Parathyroid adenoma (tissue), 2 donors: ENCODE data around the gene CAND2.
"Not testable (repeated sequence)": the region's sequence is repeated elsewhere in the genome, so short reads cannot be mapped to it uniquely, and the experiment has no call there.

Experiments
- H2AFZ ChIP-seq: fragments of 300-600 bp; sonication (generic); one replicate; pipeline ENCODE4 v1.7.0; 2017; ENCODE audit warnings: antibody characterized with exemption, mild to moderate bottlenecking
- H3K27ac ChIP-seq: fragments of 300-600 bp; sonication (generic); one replicate; pipeline ENCODE4 v1.7.0; 2017
- H3K27me3 ChIP-seq: fragments of 300-600 bp; sonication (generic); one replicate; pipeline ENCODE4 v1.7.0; 2017; ENCODE audit warnings: low read length; ENCODE audit not compliant: control insufficient read depth, insufficient read depth
- H3K36me3 ChIP-seq: fragments of 300-600 bp; sonication (generic); one replicate; pipeline ENCODE4 v1.7.0; 2017; ENCODE audit warnings: low read length; ENCODE audit not compliant: control insufficient read depth, insufficient read depth
- H3K4me1 ChIP-seq: fragments of 300-600 bp; sonication (generic); one replicate; pipeline ENCODE4 v1.7.0; 2017; ENCODE audit warnings: control low read depth
- H3K4me2 ChIP-seq: fragments of 300-600 bp; sonication (generic); one replicate; pipeline ENCODE4 v1.7.0; 2017; ENCODE audit warnings: low read length
- H3K4me3 ChIP-seq: fragments of 300-600 bp; sonication (generic); one replicate; pipeline ENCODE4 v1.7.0; 2017; ENCODE audit warnings: low read depth, low read length
- H3K79me2 ChIP-seq: fragments of 300-600 bp; sonication (generic); one replicate; pipeline ENCODE4 v1.7.0; 2017; ENCODE audit warnings: control low read depth
- H3K9ac ChIP-seq: fragments of 300-600 bp; sonication (generic); one replicate; pipeline ENCODE4 v1.7.0; 2017; ENCODE audit warnings: mild to moderate bottlenecking
- H3K9me3 ChIP-seq: fragments of 300-600 bp; sonication (generic); one replicate; pipeline ENCODE4 v1.7.0; 2017; ENCODE audit warnings: low read length; ENCODE audit not compliant: control insufficient read depth
- CTCF ChIP-seq: fragments of 300-600 bp; sonication (generic); IDR thresholded peaks from one replicate; pipeline ENCODE4 v1.7.0; 2017; ENCODE audit warnings: antibody characterized with exemption, mild to moderate bottlenecking
- donor health status: primary hyperparathyroidism.

CAND2 gene

GRCh38 chr3:12773030-12773709, 23.3 kb upstream of the CAND2 start:
- H2AFZ ChIP-seq = peak overlapping the region; percentile 30
- H3K9ac ChIP-seq = no peak overlapping the region
- H3K27ac ChIP-seq = no peak overlapping the region
- no peak for TF ChIP-seq CTCF
- H3K4me2 ChIP-seq = no peak overlapping the region
- no peak overlapping the region for H3K4me3 ChIP-seq
- no peaks in the 10 kb centered on the region for H3K4me1 ChIP-seq
- H3K79me2 ChIP-seq = no peaks in the 10 kb centered on the region
- no peaks in the 10 kb centered on the region for H3K9me3 ChIP-seq
- H3K27me3 ChIP-seq = no peaks in the 10 kb centered on the region
- no peaks in the 10 kb centered on the region for H3K36me3 ChIP-seq

DNA sequence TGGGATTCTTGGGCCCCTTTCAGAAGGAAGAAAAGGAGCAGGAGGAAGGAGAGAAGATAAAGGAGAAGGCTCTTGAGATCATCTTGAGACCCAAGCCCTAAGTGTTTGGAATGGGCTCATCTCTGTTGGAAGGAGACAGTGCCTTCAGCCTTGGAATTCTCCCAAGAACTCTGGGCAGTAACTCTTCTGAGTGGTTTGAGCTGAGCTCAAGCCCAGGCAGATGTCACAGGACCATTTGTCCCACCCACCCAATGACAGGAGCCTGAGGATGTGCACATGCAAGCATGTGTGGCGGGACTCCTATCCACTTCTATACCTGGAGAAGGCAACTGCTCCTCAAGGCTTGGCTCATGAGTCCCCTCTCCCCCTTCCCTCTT, 22.8 kb upstream of the CAND2 start:
- H2AFZ ChIP-seq = no peak overlapping the region
- no peaks in the 10 kb centered on the region for H3K9me3 ChIP-seq
- no peaks in the 10 kb centered on the region for H3K4me1 ChIP-seq
- no peak overlapping the region for H3K4me2 ChIP-seq
- no peak for TF ChIP-seq CTCF
- H3K9ac ChIP-seq = no peak overlapping the region
- H3K4me3 ChIP-seq = no peak overlapping the region
- H3K27ac ChIP-seq = no peak overlapping the region
- no peaks in the 10 kb centered on the region for H3K36me3 ChIP-seq
- no peaks in the 10 kb centered on the region for H3K27me3 ChIP-seq
- H3K79me2 ChIP-seq = no peaks in the 10 kb centered on the region

- no peak overlapping the region for H3K9ac ChIP-seq
Measured at GRCh38 chr3:12774619-12775018, 21.9 kb upstream of the CAND2 start.

DNA sequence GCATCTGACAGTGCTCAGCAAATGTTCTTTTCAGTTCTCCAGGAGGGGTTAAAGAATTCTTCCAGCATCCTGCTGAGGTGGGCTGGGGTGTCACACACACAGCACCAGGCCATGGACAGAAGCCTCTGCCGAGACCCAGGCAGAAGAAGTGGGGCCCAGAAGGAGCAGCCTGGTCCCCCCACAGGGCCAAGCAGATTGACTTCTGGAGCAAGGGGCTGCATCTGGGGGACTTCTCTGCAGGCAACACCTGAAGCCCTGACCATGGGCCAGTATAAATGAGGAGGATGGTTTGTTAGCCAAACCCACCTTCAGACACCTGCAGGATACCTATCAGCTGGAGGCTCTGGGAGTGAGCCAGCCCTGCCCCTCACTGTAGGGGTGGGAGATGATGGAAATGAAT, 21.3 kb upstream of the CAND2 start:
- Histone ChIP-seq H3K27ac (no peak overlapping the region), H3K79me2 (no peaks in the 10 kb centered on the region), H3K9me3 (no peaks in the 10 kb centered on the region), H3K4me3 (no peak overlapping the region), H3K4me1 (no peaks in the 10 kb centered on the region), H3K36me3 (no peaks in the 10 kb centered on the region), H3K9ac (no peak overlapping the region), H3K27me3 (no peaks in the 10 kb centered on the region), H3K4me2 (no peak overlapping the region), H2AFZ (no peak overlapping the region)
- no peak for TF ChIP-seq CTCF

More at GRCh38 chr3:12774619-12775018, 21.9 kb upstream of the CAND2 start:
- no peaks in the 10 kb centered on the region for H3K79me2 ChIP-seq
- no peak for TF ChIP-seq CTCF
- H3K27ac ChIP-seq = no peak overlapping the region
- no peaks in the 10 kb centered on the region for H3K9me3 ChIP-seq
- H3K4me2 ChIP-seq = no peak overlapping the region
- no peaks in the 10 kb centered on the region for H3K4me1 ChIP-seq
- H3K4me3 ChIP-seq = no peak overlapping the region
- H3K27me3 ChIP-seq = no peaks in the 10 kb centered on the region
- no peaks in the 10 kb centered on the region for H3K36me3 ChIP-seq
- H2AFZ ChIP-seq = no peak overlapping the region

GRCh38 chr3:12775970-12776369, 20.5 kb upstream of the CAND2 start:
- not testable (repeated sequence) for H3K9me3 ChIP-seq, H3K4me2 ChIP-seq, H3K36me3 ChIP-seq, H3K27me3 ChIP-seq, H3K4me1 ChIP-seq, H3K27ac ChIP-seq, H3K4me3 ChIP-seq, H3K9ac ChIP-seq, H2AFZ ChIP-seq, H3K79me2 ChIP-seq
